Chondrocyte (in vitro differentiated cells): Measurements from ENCODE around the gene ZNF853. TPM values are rescaled to one million over a fixed set of nuclear protein-coding genes. Genes with fewer than 3 reads are reported as not detected.

Experiments used
- DNase-seq: peaks from one replicate; pipeline ENCODE4 v3.0.0; 2021; ENCODE audit warnings: mixed read lengths, low spot score
- H3K27ac Mint-ChIP-seq: one replicate; pipeline ENCODE4 v1.8.0; 2021; ENCODE audit warnings: mild to moderate bottlenecking, moderate library complexity, mixed read lengths; ENCODE audit not compliant: unreplicated experiment
- H3K27me3 Mint-ChIP-seq: 2 replicates; pipeline ENCODE4 v1.8.0; 2021; ENCODE audit warnings: low read depth, mixed read lengths
- H3K36me3 Mint-ChIP-seq: 2 replicates; pipeline ENCODE4 v1.8.0; 2021; ENCODE audit warnings: low read depth, mixed read lengths
- H3K4me1 Mint-ChIP-seq: 2 replicates; pipeline ENCODE4 v1.8.0; 2021; ENCODE audit warnings: low read depth, mild to moderate bottlenecking, mixed read lengths
- H3K4me3 Mint-ChIP-seq: one replicate; pipeline ENCODE4 v1.8.0; 2021; ENCODE audit warnings: mild to moderate bottlenecking, moderate library complexity, mixed read lengths; ENCODE audit not compliant: unreplicated experiment
- H3K9me3 Mint-ChIP-seq: 2 replicates; pipeline ENCODE4 v1.8.0; 2021; ENCODE audit warnings: low read depth, mixed read lengths
- total RNA-seq: library from RNA; stranded (reverse); gene quantifications from 3 replicates; pipeline ENCODE4 v1.2.1, GENCODE V29; 2021
- TF ChIP-seq, protein P1 (sequence below): fragments of 200-600 bp; sonication (generic); IDR thresholded peaks from 2 replicates; pipeline ENCODE4 v1.5.0; 2021; ENCODE audit warnings: antibody characterized with exemption, mild to moderate bottlenecking, moderate library complexity

ZNF853 gene
- total RNA-seq, 1 donor from 2014 or later = 16.2 TPM

- TF ChIP-seq, protein P1, sequence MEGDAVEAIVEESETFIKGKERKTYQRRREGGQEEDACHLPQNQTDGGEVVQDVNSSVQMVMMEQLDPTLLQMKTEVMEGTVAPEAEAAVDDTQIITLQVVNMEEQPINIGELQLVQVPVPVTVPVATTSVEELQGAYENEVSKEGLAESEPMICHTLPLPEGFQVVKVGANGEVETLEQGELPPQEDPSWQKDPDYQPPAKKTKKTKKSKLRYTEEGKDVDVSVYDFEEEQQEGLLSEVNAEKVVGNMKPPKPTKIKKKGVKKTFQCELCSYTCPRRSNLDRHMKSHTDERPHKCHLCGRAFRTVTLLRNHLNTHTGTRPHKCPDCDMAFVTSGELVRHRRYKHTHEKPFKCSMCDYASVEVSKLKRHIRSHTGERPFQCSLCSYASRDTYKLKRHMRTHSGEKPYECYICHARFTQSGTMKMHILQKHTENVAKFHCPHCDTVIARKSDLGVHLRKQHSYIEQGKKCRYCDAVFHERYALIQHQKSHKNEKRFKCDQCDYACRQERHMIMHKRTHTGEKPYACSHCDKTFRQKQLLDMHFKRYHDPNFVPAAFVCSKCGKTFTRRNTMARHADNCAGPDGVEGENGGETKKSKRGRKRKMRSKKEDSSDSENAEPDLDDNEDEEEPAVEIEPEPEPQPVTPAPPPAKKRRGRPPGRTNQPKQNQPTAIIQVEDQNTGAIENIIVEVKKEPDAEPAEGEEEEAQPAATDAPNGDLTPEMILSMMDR = no peak
- Mint-ChIP-seq H3K27ac (peak overlapping the region; percentile 81), H3K9me3 (no peaks in the 10 kb centered on the region), H3K4me3 (peak overlapping the region; percentile 85), H3K27me3 (no peaks in the 10 kb centered on the region), H3K4me1 (peaks cover 17% of the 10 kb centered on the region), H3K36me3 (peaks cover 21% of the 10 kb centered on the region)
- no peak for DNase-seq
Measured at GRCh38 chr7:6590645-6591110, 24.7 kb upstream of the ZNF853 start.

DNA sequence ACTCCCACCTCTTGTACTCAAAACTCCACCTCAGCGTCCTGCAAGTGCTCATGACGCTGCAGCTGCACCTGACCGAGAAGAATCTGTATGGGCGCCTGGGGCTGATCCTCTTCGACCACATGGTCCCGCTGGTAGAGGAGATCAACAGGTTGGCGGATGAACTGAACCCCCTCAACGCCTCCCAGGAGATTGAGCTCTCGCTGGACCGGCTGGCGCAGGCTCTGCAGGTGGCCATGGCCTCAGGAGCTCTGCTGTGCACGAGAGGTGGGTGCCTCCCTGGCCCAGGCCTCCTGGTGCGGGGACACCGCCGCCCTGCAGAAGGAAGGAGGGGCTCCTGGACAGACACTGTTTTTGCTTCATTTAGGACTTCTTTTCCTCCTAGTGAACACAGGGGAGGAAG, 15.3 kb upstream of the ZNF853 start:
- no peaks in the 10 kb centered on the region for H3K4me1 Mint-ChIP-seq
- H3K9me3 Mint-ChIP-seq = no peaks in the 10 kb centered on the region
- no peak overlapping the region for H3K4me3 Mint-ChIP-seq
- no peak overlapping the region for H3K27ac Mint-ChIP-seq
- peaks cover 23% of the 10 kb centered on the region for H3K36me3 Mint-ChIP-seq
- TF ChIP-seq, protein P1 = no peak
- H3K27me3 Mint-ChIP-seq = no peaks in the 10 kb centered on the region
- no peak for DNase-seq

DNA sequence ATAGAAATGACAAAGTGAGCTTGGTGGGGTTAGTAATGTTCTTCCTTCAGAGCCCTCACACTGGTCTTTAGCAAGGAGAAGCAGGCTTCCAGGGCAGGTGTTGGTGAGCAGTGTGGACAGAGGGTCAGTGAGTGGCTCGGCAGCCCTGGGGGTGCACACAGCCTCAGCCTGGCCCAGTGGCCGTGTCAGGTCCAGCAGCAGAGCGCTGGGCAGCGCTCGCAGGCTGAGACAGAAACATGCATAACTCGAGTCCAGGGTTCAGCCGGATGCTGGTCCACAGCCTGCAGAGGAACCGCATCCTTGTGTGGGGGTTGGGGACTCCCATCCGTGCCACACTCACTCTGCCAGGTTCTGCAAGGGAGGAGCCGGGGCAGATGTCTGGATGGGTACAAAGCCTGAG, 11.0 kb upstream of the ZNF853 start:
- H3K27ac Mint-ChIP-seq = no peak overlapping the region
- H3K36me3 Mint-ChIP-seq = peaks cover 11% of the 10 kb centered on the region
- H3K4me1 Mint-ChIP-seq = no peaks in the 10 kb centered on the region
- TF ChIP-seq, protein P1 = no peak
- DNase-seq = no peak
- no peaks in the 10 kb centered on the region for H3K27me3 Mint-ChIP-seq
- H3K9me3 Mint-ChIP-seq = no peaks in the 10 kb centered on the region
- H3K4me3 Mint-ChIP-seq = no peak overlapping the region

- Mint-ChIP-seq H3K27ac (no peak overlapping the region), H3K4me1 (no peaks in the 10 kb centered on the region), H3K9me3 (no peaks in the 10 kb centered on the region), H3K4me3 (no peak overlapping the region), H3K36me3 (peaks cover 4% of the 10 kb centered on the region), H3K27me3 (no peaks in the 10 kb centered on the region)
- DNase-seq = no peak
- TF ChIP-seq, protein P1 = no peak
Measured at GRCh38 chr7:6606866-6607583, 8.4 kb upstream of the ZNF853 start.

DNA sequence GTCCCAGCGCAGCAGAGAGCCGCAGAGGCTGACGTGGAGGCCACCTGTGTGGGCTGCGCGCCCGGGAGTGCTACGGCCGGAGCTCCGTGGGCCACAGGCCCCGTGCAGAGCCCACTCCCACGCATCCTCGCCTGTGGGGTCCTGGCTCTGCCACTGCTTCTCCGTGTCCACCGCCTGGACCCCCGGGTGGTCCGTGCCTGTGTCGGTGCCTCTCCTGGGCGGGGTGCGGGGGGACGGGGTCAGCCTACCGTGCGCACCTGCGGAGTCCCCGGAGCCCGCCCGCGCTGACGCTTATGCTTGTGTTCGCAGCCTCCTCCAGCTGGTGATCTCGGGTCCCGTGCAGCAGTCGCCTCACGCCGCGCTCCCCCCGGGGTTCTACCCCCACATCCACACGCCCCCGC, 7.8 kb upstream of the ZNF853 start:
- H3K27me3 Mint-ChIP-seq = no peaks in the 10 kb centered on the region
- peaks cover 3% of the 10 kb centered on the region for H3K36me3 Mint-ChIP-seq
- no peaks in the 10 kb centered on the region for H3K4me1 Mint-ChIP-seq
- peak; percentile 93 for DNase-seq
- H3K27ac Mint-ChIP-seq = no peak overlapping the region
- H3K9me3 Mint-ChIP-seq = no peaks in the 10 kb centered on the region
- no peak overlapping the region for H3K4me3 Mint-ChIP-seq
- TF ChIP-seq, protein P1 = no peak
